GM12872 (cell line): ENCODE data around the gene OAF.
A peak's percentile ranks its signal among the peaks of the same experiment; 100 is the strongest.

Experiments used
- TF ChIP-seq, protein P1 (sequence below): IDR thresholded peaks from 3 replicates; pipeline ENCODE4 v1.5.1; 2011; ENCODE audit warnings: low read depth, mild to moderate bottlenecking, low read length, moderate library complexity; ENCODE audit not compliant: insufficient read depth

OAF gene

DNA sequence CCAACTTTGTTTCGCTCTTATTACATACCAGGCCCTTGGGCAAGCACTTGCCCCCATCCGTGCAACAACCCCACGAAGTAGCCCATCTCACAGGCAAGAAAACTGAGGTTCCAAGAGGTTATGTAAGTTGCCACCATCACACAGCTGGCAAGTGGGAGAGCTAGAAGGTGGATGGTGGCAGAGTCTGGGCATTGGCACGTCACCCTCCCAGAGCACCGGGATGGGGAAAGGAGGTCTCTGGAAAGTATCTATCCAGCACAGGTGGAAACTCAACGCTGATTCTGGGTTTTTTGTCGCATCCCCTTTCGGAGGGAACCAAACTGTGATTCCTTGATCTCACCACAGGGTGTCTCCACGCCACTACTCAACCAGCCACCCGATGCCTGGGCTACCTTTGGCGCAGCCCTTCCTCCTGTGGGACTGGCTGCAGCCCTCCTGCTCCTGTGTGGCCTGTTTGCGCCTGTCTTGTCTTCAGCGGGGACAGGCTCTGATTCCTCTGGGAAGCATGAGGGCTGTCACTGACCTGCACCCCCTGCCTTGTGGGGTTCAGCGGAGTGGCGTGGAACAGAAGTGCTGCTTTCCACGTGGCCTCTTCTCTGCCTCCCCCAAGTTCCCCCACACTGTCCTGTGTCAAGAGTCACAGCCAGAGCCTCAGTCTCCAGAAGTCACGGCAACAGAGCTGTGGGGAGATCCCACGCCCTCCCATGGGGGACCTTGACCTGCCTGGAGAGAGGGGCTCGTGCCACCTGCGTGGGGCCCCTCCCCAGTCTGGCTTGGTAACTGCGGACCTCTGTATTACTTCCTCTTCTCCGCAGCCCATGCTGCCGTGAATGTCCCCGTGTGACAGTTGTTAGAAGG lies 38.5 kb upstream of the OAF start:
- TF ChIP-seq, protein P1, sequence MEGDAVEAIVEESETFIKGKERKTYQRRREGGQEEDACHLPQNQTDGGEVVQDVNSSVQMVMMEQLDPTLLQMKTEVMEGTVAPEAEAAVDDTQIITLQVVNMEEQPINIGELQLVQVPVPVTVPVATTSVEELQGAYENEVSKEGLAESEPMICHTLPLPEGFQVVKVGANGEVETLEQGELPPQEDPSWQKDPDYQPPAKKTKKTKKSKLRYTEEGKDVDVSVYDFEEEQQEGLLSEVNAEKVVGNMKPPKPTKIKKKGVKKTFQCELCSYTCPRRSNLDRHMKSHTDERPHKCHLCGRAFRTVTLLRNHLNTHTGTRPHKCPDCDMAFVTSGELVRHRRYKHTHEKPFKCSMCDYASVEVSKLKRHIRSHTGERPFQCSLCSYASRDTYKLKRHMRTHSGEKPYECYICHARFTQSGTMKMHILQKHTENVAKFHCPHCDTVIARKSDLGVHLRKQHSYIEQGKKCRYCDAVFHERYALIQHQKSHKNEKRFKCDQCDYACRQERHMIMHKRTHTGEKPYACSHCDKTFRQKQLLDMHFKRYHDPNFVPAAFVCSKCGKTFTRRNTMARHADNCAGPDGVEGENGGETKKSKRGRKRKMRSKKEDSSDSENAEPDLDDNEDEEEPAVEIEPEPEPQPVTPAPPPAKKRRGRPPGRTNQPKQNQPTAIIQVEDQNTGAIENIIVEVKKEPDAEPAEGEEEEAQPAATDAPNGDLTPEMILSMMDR, result peak; percentile 86

DNA sequence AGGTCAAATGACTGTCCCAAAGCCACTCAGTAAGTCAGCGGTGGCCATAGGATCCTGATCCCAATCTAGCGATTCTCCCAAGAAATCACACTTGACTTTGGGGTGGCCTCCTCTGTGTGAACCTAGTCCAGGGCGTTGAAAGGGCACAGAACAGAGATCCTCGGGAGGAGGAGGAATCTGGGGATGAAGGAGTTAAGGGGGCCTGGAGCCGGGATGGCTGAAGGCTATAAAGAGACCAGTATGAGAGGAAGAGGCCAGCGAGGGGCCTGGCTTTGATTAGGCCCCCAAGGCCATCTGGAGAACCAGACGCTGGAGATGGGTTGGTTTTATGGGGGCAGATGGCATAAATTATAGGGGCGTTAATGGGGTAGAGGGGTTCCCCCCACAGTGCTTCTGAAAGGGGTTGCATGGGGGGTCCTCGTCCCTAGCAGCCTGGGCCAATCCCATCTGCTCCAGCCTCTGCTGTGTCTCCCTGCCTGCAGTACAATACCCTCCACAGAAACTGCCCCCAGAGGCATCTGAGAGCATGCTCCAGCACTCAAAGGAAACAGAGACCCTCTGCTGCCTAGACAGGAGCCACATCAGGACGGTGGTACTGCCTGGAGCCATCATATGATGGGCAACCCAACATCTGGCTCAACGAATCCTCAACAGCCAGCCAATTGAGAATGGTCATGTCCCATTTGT lies 37.7 kb upstream of the OAF start:
- TF ChIP-seq, protein P1, result no peak

DNA sequence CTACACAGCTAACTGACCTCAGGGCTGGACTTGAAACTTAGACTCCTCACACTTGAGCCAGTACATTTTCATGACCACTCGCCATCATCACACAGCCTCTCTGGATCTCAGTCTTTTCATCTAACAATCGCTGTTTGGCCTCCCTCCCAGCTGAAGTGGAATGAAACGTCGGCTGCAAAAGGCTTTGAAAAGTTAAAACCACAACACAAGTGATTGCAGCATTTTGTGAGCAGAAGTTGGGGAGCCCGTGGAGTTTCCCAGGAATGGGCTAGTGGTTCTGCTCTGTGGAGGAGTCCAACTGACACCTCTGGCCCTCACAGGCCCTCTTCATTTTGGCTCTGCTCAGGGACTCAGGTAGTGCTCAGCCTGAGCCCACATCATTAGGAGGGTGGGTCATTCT lies 37.0 kb upstream of the OAF start:
- TF ChIP-seq, protein P1, result no peak

DNA sequence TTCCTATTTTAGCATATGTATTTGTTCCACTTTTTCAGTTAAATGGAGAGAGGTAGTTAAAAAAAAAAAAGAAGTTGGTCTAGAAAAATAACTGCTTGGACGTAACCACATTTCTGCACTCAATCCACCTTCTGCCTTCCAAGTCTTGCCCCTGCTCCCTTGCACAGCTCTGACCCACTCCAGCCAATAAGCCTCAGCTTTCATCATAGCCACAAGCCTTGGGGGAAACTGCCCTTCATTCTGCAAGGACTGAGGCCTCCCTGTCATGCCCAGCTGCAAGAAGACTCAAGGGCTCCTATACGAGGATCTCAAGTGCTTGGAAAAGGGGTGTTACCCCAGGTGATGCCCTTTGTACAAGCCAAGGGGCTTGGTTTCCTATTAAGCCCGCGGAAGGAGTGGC lies 36.0 kb upstream of the OAF start:
- TF ChIP-seq, protein P1, result no peak

DNA sequence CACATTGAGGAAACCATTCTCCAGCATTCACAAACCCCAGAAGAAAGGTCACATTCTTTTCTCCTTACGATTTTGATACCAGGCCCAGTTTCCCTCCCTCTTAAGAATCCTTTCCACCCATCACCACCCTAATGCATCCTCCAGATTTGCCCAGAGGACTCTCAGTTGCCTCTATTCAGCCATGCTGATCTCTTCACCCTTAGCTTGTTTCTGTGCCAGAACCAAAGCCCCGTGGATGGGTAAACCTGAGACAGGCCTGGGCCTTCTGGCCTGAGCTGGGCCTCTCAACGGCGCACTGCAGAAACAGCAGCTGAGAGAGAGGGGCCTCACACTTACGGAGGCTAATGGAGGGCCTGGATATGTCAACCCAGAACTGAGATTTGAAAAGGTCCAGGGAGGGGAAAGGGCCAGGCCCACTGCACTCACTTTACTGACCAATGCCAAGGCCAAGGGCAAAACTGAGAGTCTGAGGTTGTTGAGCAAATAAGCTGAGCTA lies 32.2 kb upstream of the OAF start:
- TF ChIP-seq, protein P1, result no peak

DNA sequence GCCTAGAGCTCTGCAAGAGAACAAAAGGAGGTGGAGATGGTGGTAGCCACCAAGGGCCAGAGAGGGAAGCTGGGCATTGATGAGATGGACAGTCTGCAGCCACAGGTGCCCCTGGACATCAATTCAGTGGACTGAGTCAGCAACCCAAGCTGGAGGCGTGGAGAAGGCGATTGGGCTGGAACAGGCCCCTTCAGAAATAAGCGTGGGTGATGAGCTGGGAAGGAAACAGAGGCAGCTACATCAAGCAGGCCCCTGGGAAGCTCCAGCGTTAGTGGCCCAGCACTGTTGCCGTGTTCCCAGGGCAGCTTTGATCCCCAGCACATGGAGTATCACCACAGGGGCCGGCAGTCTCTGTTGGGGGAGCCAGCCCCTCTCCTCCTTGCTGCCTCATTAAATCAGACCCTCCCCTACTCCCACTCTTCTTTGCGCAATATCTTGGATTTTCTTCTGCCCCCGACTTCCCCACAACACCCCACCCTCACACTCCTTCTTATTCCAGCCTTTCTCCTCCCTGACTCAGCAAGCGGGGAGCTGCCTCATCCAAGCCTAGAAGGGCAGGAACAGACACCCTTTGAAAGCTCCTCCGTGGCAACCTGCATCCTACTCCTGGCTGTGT lies 31.7 kb upstream of the OAF start:
- TF ChIP-seq, protein P1, result no peak
